Right lung (tissue), 10 donors: ENCODE results near the gene IMMP1L. TPM values are rescaled to one million over a fixed set of nuclear protein-coding genes. Genes with fewer than 3 reads are reported as not detected.
"Not testable (repeated sequence)": the region's sequence is repeated elsewhere in the genome, so short reads cannot be mapped to it uniquely, and the experiment has no call there.

Experiments
- DNase-seq, 2 donors: peaks; one replicate each; pipeline ENCODE4 v3.0.0-alpha.2; 2013
- long read RNA-seq, 8 donors: transcript quantifications; one replicate each; lab custom pipeline, GENCODE V29; 2026
- polyA plus RNA-seq, 5 donors: library from polyadenylated mRNA; unstranded; fragments of 120-200 nt; gene quantifications; one replicate each; pipeline versions ENCODE4 v1.2.1 to v1.2.3, GENCODE V29; 2013; ENCODE audit warnings: inconsistent platforms in 1 of 5, low replicate concordance in 1 of 5; ENCODE audit not compliant: insufficient read length in 5 of 5, insufficient read depth in 1 of 5

The IMMP1L gene, protein sequence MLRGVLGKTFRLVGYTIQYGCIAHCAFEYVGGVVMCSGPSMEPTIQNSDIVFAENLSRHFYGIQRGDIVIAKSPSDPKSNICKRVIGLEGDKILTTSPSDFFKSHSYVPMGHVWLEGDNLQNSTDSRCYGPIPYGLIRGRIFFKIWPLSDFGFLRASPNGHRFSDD
- polyA plus RNA-seq: 10 to 100 TPM; 41.7 to 57.7 (median 48.3) TPM
- long read RNA-seq, donor 1, transcript IMMP1L-209 (6 exons, 685 nt): minor isoform, 5 of 103 reads
- long read RNA-seq, donor 1, transcript IMMP1L-212 (2 exons, 463 nt): minor isoform, 5 of 103 reads
- long read RNA-seq, donor 1, transcript IMMP1L-213 (3 exons, 314 nt): major isoform, 35 of 103 reads
- long read RNA-seq, donor 1, partial matches to known transcripts: 55 of 103 reads
- long read RNA-seq, donor 1, other reads (novel, unspliced or antisense): 0 of 103 reads
- long read RNA-seq, donor 2, transcript IMMP1L-213 (3 exons, 314 nt): major isoform, 12 of 17 reads
- long read RNA-seq, donor 2, partial matches to known transcripts: 0 of 17 reads
- long read RNA-seq, donor 2, other reads (novel, unspliced or antisense): 0 of 17 reads
- long read RNA-seq, donor 3, transcript IMMP1L-212 (2 exons, 463 nt): minor isoform, 6 of 28 reads
- long read RNA-seq, donor 3, transcript IMMP1L-213 (3 exons, 314 nt): major isoform, 21 of 28 reads
- long read RNA-seq, donor 3, partial matches to known transcripts: 0 of 28 reads
- long read RNA-seq, donor 3, other reads (novel, unspliced or antisense): 0 of 28 reads
- long read RNA-seq, donor 4, transcript IMMP1L-212 (2 exons, 463 nt): minor isoform, 6 of 28 reads
- long read RNA-seq, donor 4, transcript IMMP1L-213 (3 exons, 314 nt): major isoform, 21 of 28 reads
- long read RNA-seq, donor 4, partial matches to known transcripts: 0 of 28 reads
- long read RNA-seq, donor 4, other reads (novel, unspliced or antisense): 0 of 28 reads
- long read RNA-seq, donor 5, transcript IMMP1L-213 (3 exons, 314 nt): major isoform, 41 of 72 reads
- long read RNA-seq, donor 5, transcript IMMP1L-209 (6 exons, 685 nt): minor isoform, 5 of 72 reads
- long read RNA-seq, donor 5, transcript IMMP1L-202 (4 exons, 469 nt): minor isoform, 7 of 72 reads
- long read RNA-seq, donor 5, partial matches to known transcripts: 8 of 72 reads
- long read RNA-seq, donor 5, other reads (novel, unspliced or antisense): 6 of 72 reads
- long read RNA-seq, donor 6, transcript IMMP1L-213 (3 exons, 314 nt): major isoform, 23 of 38 reads
- long read RNA-seq, donor 6, partial matches to known transcripts: 5 of 38 reads
- long read RNA-seq, donor 6, other reads (novel, unspliced or antisense): 0 of 38 reads
- long read RNA-seq, donor 7, transcript IMMP1L-213 (3 exons, 314 nt): major isoform, 6 of 44 reads
- long read RNA-seq, donor 7, partial matches to known transcripts: 33 of 44 reads
- long read RNA-seq, donor 7, other reads (novel, unspliced or antisense): 0 of 44 reads
- long read RNA-seq, donor 8, transcript IMMP1L-213 (3 exons, 314 nt): major isoform, 6 of 7 reads
- long read RNA-seq, donor 8, partial matches to known transcripts: 0 of 7 reads
- long read RNA-seq, donor 8, other reads (novel, unspliced or antisense): 0 of 7 reads

DNA sequence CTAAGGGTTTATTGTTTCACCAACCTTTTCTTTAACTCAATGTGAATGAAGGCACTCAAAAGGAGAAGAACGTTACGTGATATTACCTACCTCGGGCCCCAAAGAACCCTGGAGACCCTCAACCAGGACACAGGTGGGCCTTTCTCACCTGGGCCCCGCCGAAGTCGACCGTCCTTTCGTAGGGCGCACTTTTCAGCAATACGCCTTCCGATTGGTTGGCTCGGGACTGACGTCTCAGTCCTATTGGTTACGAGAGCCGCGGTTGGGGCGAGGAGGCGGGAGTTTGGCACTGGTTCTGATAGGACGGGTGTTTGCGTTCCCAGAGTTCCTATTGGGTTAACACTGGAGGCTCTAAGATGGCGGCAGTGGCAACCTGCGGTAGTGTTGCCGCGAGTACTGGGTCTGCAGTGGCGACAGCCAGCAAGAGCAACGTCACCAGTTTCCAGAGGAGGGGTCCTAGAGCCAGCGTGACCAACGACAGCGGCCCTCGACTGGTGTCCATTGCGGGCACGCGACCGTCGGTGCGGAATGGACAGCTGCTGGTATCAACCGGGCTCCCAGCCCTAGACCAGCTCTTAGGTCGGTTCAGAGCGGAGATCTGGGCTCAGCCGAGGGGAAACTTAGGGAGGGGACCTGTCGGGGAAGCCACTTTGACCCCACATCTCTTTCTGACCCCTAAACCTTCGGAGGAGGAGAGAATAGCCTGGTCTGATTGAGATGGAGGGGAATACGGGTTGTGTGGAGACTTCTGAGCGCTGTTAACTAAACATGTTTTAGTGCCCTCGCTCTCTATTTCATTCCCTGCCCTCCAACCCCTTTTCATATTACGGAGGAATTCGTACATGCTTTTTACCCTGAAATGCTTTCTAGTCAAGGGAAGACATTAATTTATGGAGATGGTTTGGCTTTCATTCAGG is at the start of gene IMMP1L, which contains the start of gene ELP4:
Gene IMMP1L (minus strand): TSS at position 194 of the 917 bp plus-strand sequence. CDS start 46,346 bp downstream, outside the sequence.
Gene ELP4 (plus strand): TSS at position 339 of the 917 bp plus-strand sequence. CDS start 18 bp downstream, at position 357.
- DNase-seq: peak; percentile 95 to 97

DNA sequence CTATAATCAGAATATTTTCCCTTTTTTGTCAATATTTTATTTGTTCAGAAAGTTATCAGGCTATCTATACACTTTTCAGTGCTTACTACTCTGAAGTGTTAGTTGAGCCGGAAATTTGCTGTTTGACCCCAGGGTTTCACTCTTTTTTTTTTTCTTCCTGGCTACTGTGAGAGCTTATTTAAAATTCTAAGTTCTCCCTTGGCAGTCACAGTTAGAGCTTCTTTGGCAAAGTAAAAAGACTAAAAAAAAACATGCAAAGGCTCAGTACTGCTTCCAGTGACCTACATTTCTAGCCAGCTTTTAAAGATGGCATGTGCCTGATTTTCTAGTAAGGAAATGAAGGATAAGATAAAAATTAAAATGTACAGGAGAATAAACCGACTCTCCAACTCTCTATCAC is 48.6 kb upstream of the IMMP1L start:
- DNase-seq: peak; percentile 23 to 33

DNA sequence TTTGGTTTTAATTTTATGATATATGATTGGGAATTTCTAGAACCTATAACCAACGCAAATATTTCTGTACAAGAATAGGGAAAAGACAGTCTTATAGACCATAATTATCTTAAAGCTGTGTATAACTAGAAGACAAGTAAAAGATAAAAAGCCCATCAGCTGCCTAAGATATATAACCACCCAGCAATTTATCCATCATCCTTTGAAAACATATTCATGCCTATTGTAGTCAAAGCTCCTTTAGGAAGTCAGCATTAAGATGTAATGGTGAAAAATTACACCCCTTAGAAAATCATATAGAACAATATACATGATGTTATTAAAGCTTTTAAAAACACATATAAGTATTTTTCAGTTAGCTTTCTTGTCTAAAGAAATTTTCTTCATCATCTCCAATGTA is 46.5 kb upstream of the IMMP1L start:
- DNase-seq: no peak

DNA sequence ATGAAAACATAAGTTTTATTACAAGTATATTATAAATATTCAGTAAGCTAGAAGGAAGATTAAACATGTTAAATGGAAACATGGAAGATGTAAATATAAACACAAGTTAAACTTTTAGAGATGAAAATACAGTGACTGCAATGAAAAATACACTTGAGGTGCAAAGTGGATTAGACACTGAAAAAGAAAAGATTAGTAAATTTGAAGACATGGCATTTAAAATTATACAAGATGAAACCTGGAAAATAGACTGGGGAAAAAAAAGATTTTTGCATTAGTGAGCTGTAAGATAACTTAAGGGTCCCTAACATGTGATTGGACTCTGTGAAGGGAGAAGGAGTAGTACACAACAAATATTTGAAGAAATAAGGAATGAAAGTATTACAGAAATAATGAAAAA is 33.4 kb upstream of the IMMP1L start:
- no peak for DNase-seq

DNA sequence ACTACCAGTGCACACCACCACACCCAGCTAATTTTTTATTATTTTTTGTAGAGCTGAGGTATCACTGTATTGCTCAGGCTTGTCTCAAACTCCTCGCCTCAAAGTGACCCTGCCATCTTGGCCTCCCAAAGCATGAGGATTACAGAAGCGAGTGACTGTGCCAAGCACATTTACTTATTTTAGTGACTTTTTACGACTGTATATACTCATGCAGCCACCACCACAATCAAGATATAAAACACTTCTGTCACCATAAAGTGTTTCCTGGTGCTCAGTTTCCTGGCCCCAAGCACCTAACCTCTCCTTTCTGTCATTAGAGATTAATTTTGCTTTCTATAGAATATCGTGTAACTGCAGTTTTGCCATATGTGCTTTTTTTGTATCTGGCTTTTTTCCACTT is 26.1 kb upstream of the IMMP1L start:
- no peak for DNase-seq

DNA sequence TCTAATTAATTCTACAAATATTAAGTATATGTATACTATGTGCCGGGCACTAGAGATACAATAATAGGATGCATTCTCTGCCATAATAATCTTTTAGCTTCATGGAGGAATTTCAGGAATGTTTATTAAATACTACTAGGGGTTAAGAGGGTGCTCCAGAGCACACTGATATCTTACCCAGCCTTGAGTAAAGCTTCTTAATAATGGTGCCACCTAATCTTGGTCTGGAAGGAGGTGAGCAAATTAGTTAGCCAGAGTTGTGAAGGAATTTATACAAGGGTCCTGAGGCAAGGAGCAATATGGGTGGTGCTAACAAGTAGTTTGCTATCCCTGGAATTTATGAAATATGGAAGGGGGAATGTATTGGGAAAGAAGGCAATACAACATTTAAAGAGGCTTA is 21.9 kb upstream of the IMMP1L start:
- DNase-seq: no peak

DNA sequence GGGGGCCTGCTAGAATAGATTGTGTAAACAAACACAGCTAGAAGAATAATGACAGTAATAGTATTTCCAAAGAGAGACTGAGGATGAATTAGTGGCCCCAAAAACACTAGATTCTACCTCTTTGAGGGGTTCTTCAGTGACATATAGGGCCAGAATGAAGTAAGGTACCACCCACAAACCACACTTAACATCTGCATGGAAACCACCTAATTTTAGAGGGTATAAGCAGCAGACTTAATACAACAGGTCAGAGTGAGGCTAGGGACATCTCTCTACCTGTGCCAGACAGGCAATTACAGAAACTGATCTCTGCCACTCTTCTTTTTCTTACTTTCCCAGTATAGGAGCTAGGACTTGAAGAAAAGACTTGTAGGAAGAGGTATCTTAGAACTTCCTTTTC is 20.3 kb upstream of the IMMP1L start:
- DNase-seq: no peak

DNA sequence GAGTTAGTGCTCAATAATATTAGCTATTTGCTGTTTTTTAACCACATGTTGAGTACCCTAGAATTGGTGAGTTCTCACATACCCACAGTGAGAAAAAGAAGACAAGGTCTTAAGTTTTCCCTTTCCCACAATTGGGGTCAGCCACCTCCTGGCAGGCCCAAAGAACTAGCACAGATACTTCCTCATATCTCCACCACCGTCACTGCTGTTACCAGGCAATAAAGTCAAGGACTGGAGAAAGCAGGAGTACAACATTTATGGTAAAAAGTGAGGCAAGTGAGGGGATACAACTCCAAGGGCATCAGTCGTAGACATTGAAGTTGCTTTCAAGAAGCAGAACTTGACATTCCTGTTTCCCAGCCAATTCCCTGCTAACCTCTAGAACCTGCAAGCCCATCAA is 19.8 kb upstream of the IMMP1L start:
- DNase-seq: no peak

DNA sequence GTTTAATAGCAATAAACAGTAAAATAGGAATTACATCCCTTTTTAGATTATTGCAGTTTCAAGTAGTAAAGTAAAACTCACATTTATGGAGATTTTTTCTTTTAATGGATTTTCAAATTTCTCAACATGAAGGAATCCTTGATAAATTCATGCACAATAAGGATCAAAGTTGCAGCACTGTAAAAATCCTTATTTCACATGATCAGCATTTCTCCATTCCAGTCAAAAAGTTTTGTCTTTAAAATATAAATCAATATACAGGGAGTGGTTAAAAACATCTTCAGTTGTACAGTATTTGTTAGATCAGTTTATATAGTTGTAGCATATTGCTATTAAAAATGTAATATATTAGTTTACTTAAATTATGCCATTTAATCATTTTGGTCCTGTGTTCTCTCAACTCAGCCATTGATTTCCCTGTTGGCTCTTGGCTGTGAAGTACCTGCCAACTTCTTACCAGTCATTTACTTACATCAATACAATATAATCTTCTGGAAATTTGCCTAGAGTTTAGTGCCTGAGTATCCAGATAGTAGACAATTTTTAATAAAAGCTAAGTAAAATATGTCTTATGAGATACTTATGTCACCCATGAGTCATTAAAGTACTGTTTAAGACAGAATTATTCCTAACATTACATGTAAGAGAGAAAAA is 12.2 kb upstream of the IMMP1L start:
- no peak for DNase-seq

DNA sequence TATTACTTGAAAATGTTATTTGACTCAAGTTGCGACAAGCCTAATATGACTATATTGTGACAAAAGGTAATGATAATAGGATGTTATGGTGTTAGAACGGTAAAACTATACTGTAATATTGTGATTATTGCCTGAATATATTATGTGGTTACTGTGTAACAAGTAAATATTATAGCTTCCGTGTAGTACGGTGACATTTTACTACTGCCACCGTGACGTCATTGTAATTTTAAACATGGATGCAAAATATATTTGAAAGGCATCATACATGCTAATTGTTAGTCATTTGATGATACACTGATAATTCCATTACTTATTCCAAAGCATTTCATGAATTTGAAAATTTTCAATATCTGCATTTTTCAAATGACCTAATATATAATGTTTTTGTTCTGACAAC is 2.7 kb upstream of the IMMP1L start:
- no peak for DNase-seq

DNA sequence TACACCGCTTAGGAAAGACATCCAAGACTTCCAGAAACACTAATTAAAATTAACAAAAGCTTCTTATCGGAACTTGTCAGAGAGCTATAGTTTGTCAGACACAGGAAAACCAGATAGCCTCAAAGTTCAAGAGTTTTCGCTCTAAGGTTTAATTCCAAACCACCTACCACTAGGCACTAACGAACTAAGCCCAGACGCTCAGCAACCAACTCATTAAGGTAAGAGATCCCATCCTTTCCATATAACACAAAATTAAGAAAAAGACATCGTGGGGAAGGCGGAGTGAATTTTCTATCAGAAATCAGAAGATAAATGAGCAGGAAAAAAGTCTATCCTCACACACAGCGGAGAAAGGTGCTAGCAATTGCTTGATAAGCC is 382 bp downstream of the IMMP1L start:
- peak in 1 of 2 donors; percentile 13 for DNase-seq

DNA sequence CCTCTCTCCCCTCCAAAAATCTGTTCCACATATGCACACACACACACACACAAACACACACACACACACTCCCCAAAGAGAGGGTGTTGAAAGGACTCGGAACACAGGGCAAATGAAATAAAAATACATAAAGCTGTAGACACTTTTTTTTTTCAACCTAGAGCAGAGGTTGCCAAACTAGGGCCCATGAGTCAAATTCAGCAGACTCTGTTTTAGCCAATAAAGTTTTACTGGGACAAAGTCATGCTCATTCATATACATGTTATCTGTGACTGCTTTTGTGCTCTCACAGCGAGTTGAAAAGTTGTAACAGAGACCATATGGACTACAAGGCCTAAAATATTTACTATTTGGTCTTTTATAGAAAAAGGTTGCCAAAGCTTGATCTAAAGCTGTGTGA is 8.9 kb downstream of the IMMP1L start:
- no peak for DNase-seq

DNA sequence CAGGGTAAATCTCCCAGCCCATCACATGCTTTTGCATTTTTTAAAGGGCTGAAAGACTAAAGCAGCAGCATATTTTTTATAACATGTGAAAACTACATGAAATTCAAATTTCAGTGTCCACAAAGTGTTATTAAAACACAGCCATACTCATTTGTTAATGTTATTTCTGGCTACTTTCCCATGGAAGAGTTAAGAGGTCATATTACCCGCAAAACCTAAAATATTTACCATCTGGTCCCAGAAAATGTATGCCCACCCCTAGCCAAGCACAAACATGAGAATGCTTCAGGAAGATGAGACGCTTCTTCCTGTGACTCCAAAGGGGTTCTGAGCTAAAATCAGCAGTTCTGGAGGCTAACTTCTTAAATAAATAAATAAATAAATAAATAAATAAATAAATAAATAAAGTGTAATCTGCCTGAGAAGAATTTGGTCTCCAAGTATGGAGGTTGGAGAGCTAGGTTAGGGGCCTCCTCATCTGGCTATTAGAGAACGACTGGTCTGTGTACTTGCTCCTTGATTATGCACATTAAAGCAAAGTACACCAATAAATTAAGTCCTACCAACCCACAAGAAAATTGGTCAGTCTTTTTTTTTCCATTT is 9.7 kb downstream of the IMMP1L start:
- DNase-seq: no peak

DNA sequence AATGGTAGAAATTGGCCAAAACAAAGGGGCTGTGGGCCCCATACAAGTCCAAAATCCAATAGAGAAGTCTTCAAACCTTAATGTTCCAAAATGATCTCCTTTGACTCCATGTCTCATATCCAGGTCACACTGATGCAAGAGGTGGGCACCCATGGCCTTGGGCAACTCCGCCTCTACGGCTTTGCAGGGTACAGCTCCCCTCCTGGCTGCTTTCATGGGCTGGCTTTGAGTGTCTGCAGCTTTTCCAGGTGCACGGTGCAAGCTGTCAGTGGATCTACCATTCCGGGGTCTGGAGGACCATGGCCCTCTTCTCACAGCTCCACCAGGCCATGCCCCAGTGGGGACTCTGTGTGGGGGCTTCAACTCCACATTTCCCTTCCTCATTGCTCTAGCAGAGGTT is 15.7 kb downstream of the IMMP1L start:
- not testable (repeated sequence) for DNase-seq

DNA sequence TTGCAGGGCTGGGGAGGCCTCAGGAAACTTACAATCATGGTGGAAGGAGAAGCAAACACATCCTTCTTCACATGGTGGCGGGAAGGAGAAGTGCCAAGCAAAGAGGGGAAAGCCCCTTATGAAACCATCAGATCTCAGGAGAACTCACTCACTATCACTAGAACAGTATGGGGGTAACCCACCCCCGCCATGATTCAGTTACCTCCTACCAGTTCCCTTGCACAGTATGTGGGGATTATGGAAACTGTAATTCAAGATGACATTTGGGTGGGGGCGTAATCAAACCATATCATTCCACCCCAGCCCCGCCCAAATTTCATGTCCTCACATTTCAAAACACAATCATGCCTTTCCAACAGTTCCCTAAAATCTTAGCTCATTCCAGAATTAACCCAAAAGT is 16.2 kb downstream of the IMMP1L start:
- DNase-seq: no peak

DNA sequence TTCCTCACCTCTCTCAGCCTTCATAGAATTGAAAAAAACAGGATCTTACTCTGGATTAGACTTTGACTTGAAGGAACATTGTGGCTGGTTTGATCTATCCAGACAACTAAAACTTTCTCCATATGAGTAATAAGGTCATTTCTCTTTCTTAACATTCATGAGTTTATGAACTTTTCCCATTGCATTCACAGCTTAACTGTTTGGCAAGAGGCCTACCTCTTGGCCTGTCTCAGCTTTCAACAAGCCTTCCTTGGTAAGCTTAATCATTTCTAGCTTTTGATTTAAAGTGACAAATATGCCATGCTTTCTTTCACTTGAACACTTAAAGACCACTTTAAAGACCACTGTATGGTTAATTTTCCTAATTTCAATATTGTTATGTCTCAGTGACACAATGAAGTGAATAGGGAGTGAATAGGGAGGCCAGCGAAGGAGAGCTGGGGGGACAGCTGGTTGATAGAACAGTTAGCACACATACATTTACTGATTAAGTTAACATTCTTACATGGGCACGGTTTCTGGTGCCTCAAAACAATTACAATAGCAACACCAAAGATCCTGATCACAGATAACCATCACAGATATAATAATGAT is 17.0 kb downstream of the IMMP1L start:
- DNase-seq: peak; percentile 12 to 24

DNA sequence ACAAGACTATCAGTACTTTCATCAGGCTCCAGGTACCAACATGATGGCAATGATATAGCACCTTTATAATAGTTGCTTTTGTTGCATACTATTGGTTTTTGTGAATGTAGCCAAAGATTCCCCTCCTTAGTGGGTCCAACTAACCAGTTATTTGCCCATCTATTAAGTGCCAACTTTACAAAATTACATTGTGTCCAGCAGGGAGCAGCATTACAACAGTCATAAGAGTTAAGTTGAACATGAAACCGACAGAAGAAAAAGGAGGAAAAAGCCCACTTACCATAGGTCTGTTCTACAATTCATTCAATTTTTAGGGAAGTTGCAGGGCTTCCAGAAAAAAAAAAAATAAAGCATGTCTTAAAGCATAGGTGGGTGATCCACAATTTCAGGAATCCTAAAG is 21.6 kb downstream of the IMMP1L start:
- peak; percentile 7 to 18 for DNase-seq

DNA sequence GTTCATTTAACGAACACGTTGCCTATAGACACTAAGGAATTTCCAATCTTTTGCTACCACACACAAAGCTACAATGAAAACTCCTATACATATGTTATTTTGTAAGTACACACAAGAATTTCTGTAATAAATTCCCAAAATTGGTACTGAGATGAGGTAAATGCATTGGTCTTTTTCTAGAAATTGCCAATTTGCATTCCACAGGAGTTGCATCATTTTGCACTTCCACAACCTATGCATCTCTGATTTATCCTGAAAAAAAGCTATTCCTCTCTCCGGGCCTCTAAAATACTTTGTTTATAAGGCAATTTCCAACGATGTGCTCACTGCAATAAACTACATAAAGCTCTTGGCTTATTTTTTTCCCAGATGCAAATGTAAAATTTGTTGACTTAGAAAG is 24.9 kb downstream of the IMMP1L start:
- DNase-seq: no peak

DNA sequence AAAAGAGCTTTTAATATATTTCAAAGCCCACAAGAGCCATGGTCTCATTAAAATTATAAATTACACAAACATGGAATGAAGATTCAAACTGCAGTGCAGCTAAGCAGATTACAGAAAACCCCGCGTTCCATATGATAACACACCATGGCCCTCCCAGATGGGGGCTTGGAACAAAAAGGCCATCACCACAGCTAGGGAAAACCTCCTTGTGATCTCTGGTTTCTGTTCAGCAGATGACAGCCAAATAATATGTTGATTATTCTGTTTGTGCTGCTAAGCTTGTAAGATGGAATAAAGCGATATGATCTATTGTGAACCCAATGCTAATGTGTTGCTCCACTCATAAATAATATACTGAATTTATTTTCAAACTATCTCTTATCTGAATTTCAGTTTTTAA is 28.5 kb downstream of the IMMP1L start:
- DNase-seq: no peak
